ENCODE results near the gene TANK.
"Not testable (repeated sequence)": the region's sequence is repeated elsewhere in the genome, so short reads cannot be mapped to it uniquely, and the experiment has no call there.

Gene TANK

GRCh38 chr2:161280906-161281323 lies 120.7 kb downstream of the TANK start:
- DNase-seq: not testable (repeated sequence)

DNA sequence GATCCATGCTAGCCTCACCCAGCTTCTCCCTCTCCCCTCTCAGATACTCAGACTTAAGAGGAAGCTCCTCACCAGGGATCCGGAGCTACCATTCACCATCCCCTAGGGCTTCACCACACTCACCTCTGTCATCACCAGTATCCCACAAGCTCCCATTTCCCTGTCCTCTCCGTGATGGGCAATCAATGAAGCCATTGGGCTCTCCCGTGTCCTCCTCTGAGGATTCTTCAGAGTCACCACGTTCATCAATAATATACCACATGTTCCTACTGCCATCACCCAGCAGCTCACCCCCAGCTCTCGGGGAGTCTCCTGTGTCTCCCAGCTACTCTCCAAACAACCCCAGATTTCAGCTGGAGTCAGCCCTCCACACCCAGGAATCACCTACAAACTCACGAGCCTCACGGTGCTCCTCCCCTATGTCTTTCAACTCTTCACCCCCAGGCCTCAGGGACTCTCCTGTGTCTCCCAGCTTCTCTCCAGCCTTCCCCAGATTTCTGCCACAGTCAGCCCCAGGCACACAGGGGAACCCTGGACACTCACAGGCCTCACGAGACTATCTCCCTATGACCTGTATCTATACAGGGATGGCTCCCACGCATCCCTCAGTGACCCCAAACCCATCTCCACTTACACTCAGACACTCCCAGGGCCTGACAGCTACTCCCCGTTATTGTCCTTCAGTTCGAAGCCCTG lies 121.5 kb downstream of the TANK start:
- DNase-seq: not testable (repeated sequence)

GRCh38 chr2:161282311-161282644 lies 122.0 kb downstream of the TANK start:
- not testable (repeated sequence) for DNase-seq

GRCh38 chr2:161283926-161284325 lies 123.7 kb downstream of the TANK start:
- no peak for DNase-seq
